Measurements from ENCODE around the gene FOXN1. TPM values are rescaled to one million over a fixed set of nuclear protein-coding genes. Genes with fewer than 3 reads are reported as not detected.
A peak's percentile ranks its signal among the peaks of the same experiment; 100 is the strongest.
"Not testable (repeated sequence)": the region's sequence is repeated elsewhere in the genome, so short reads cannot be mapped to it uniquely, and the experiment has no call there.

FOXN1 gene
- polyA plus RNA-seq, 2 donors = 8.8 to 10.6 TPM

- no peaks in the 10 kb centered on the region for H3K27me3 ChIP-seq (ENCODE audit: control insufficient read depth in 1 of 2, insufficient read depth in 2 of 2, low read length in 2 of 2)
- 90 to 91% methylated on average over 7 of the region's 7 CpGs for WGBS, 2 donors
- H3K36me3 ChIP-seq (ENCODE audit: control insufficient read depth in 2 of 2, insufficient read depth in 2 of 2, low read length in 1 of 2) = peaks cover 0 to 3% of the 10 kb centered on the region in 2 donors
- H3K27ac ChIP-seq (ENCODE audit: low read depth in 2 of 2, low read length in 1 of 2) = no peak overlapping the region
- H3K4me3 ChIP-seq (ENCODE audit: low read depth in 1 of 2, low read length in 2 of 2) = no peak overlapping the region
- H3K4me1 ChIP-seq (ENCODE audit: control insufficient read depth in 2 of 2, insufficient read depth in 2 of 2, low read length in 1 of 2) = peaks cover 2 to 4% of the 10 kb centered on the region in 2 donors
- no peaks in the 10 kb centered on the region for H3K9me3 ChIP-seq (ENCODE audit: control insufficient read depth in 2 of 2, insufficient read depth in 1 of 2, low read depth in 1 of 2, low read length in 1 of 2)
Measured at GRCh38 chr17:28574526-28574925, 68.4 kb downstream of the FOXN1 start.

GRCh38 chr17:28575126-28575795 is 69.1 kb downstream of the FOXN1 start:
- 94% methylated on average over 14 of the region's 14 CpGs for WGBS, 2 donors
- Histone ChIP-seq H3K4me1 (ENCODE audit: control insufficient read depth in 2 of 2, insufficient read depth in 2 of 2, low read length in 1 of 2) (peaks cover 0 to 4% of the 10 kb centered on the region in 2 donors), H3K27me3 (ENCODE audit: control insufficient read depth in 1 of 2, insufficient read depth in 2 of 2, low read length in 2 of 2) (no peaks in the 10 kb centered on the region), H3K9me3 (ENCODE audit: control insufficient read depth in 2 of 2, insufficient read depth in 1 of 2, low read depth in 1 of 2, low read length in 1 of 2) (no peaks in the 10 kb centered on the region), H3K36me3 (ENCODE audit: control insufficient read depth in 2 of 2, insufficient read depth in 2 of 2, low read length in 1 of 2) (peaks cover 0 to 5% of the 10 kb centered on the region in 2 donors), H3K27ac (ENCODE audit: low read depth in 2 of 2, low read length in 1 of 2) (no peak overlapping the region), H3K4me3 (ENCODE audit: low read depth in 1 of 2, low read length in 2 of 2) (no peak overlapping the region)

GRCh38 chr17:28576016-28576415 is 69.9 kb downstream of the FOXN1 start:
- not testable (repeated sequence) for H3K9me3 ChIP-seq (ENCODE audit: control insufficient read depth in 2 of 2, insufficient read depth in 1 of 2, low read depth in 1 of 2, low read length in 1 of 2); H3K27me3 ChIP-seq (ENCODE audit: control insufficient read depth in 1 of 2, insufficient read depth in 2 of 2, low read length in 2 of 2); H3K4me1 ChIP-seq (ENCODE audit: control insufficient read depth in 2 of 2, insufficient read depth in 2 of 2, low read length in 1 of 2); H3K4me3 ChIP-seq (ENCODE audit: low read depth in 1 of 2, low read length in 2 of 2); H3K27ac ChIP-seq (ENCODE audit: low read depth in 2 of 2, low read length in 1 of 2); H3K36me3 ChIP-seq (ENCODE audit: control insufficient read depth in 2 of 2, insufficient read depth in 2 of 2, low read length in 1 of 2)
- WGBS, 2 donors = 68 to 70% methylated on average over 3 of the region's 3 CpGs

GRCh38 chr17:28576758-28577465 is 70.8 kb downstream of the FOXN1 start, which contains the start of gene ALDOC:
ALDOC (minus strand) TSS chr17:28576895; CDS start chr17:28575532, 1,363 bp downstream.
- Histone ChIP-seq H3K36me3 (ENCODE audit: control insufficient read depth in 2 of 2, insufficient read depth in 2 of 2, low read length in 1 of 2) (peaks cover 0 to 5% of the 10 kb centered on the region in 2 donors), H3K9me3 (ENCODE audit: control insufficient read depth in 2 of 2, insufficient read depth in 1 of 2, low read depth in 1 of 2, low read length in 1 of 2) (no peaks in the 10 kb centered on the region), H3K4me3 (ENCODE audit: low read depth in 1 of 2, low read length in 2 of 2) (peak within 1 kb of the TSS in 1 of 2 donors; percentile 31), H3K27ac (ENCODE audit: low read depth in 2 of 2, low read length in 1 of 2) (peak within 1 kb of the TSS; percentile 40 to 68), H3K4me1 (ENCODE audit: control insufficient read depth in 2 of 2, insufficient read depth in 2 of 2, low read length in 1 of 2) (peaks cover 0 to 4% of the 10 kb centered on the region in 2 donors), H3K27me3 (ENCODE audit: control insufficient read depth in 1 of 2, insufficient read depth in 2 of 2, low read length in 2 of 2) (no peaks in the 10 kb centered on the region)
- WGBS, 2 donors = 5 to 9% methylated on average over 24 to 26 of the region's 26 CpGs

GRCh38 chr17:28577466-28577824 is 71.3 kb downstream of the FOXN1 start:
- Histone ChIP-seq H3K36me3 (ENCODE audit: control insufficient read depth in 2 of 2, insufficient read depth in 2 of 2, low read length in 1 of 2) (peaks cover 0 to 5% of the 10 kb centered on the region in 2 donors), H3K27me3 (ENCODE audit: control insufficient read depth in 1 of 2, insufficient read depth in 2 of 2, low read length in 2 of 2) (no peaks in the 10 kb centered on the region), H3K4me1 (ENCODE audit: control insufficient read depth in 2 of 2, insufficient read depth in 2 of 2, low read length in 1 of 2) (peaks cover 0 to 4% of the 10 kb centered on the region in 2 donors), H3K27ac (ENCODE audit: low read depth in 2 of 2, low read length in 1 of 2) (peak overlapping the region; percentile 40 to 68), H3K4me3 (ENCODE audit: low read depth in 1 of 2, low read length in 2 of 2) (no peak overlapping the region), H3K9me3 (ENCODE audit: control insufficient read depth in 2 of 2, insufficient read depth in 1 of 2, low read depth in 1 of 2, low read length in 1 of 2) (no peaks in the 10 kb centered on the region)
- 95 to 96% methylated on average over 3 of the region's 3 CpGs for WGBS, 2 donors

GRCh38 chr17:28578246-28579195 is 72.4 kb downstream of the FOXN1 start:
- 94 to 97% methylated on average over 8 of the region's 8 CpGs for WGBS, 2 donors

GRCh38 chr17:28579526-28579925 is 73.4 kb downstream of the FOXN1 start:
- H3K4me3 ChIP-seq (ENCODE audit: low read depth in 1 of 2, low read length in 2 of 2) = no peak overlapping the region
- 80 to 81% methylated on average over 4 of the region's 4 CpGs for WGBS, 2 donors
- peaks cover 3 to 8% of the 10 kb centered on the region in 2 donors for H3K36me3 ChIP-seq (ENCODE audit: control insufficient read depth in 2 of 2, insufficient read depth in 2 of 2, low read length in 1 of 2)

More at GRCh38 chr17:28578246-28579195, 72.4 kb downstream of the FOXN1 start:
- Histone ChIP-seq H3K4me3 (ENCODE audit: low read depth in 1 of 2, low read length in 2 of 2) (no peak overlapping the region), H3K9me3 (ENCODE audit: control insufficient read depth in 2 of 2, insufficient read depth in 1 of 2, low read depth in 1 of 2, low read length in 1 of 2) (no peaks in the 10 kb centered on the region), H3K36me3 (ENCODE audit: control insufficient read depth in 2 of 2, insufficient read depth in 2 of 2, low read length in 1 of 2) (peaks cover 0 to 2% of the 10 kb centered on the region in 2 donors), H3K27ac (ENCODE audit: low read depth in 2 of 2, low read length in 1 of 2) (no peak overlapping the region), H3K4me1 (ENCODE audit: control insufficient read depth in 2 of 2, insufficient read depth in 2 of 2, low read length in 1 of 2) (peaks cover 0 to 4% of the 10 kb centered on the region in 2 donors), H3K27me3 (ENCODE audit: control insufficient read depth in 1 of 2, insufficient read depth in 2 of 2, low read length in 2 of 2) (no peaks in the 10 kb centered on the region)

GRCh38 chr17:28580959-28581358 is 74.8 kb downstream of the FOXN1 start:
- Histone ChIP-seq H3K4me1 (ENCODE audit: control insufficient read depth in 2 of 2, insufficient read depth in 2 of 2, low read length in 1 of 2) (peaks cover 0 to 4% of the 10 kb centered on the region in 2 donors), H3K4me3 (ENCODE audit: low read depth in 1 of 2, low read length in 2 of 2) (no peak overlapping the region), H3K36me3 (ENCODE audit: control insufficient read depth in 2 of 2, insufficient read depth in 2 of 2, low read length in 1 of 2) (peaks cover 7 to 11% of the 10 kb centered on the region in 2 donors), H3K27ac (ENCODE audit: low read depth in 2 of 2, low read length in 1 of 2) (no peak overlapping the region), H3K27me3 (ENCODE audit: control insufficient read depth in 1 of 2, insufficient read depth in 2 of 2, low read length in 2 of 2) (no peaks in the 10 kb centered on the region), H3K9me3 (ENCODE audit: control insufficient read depth in 2 of 2, insufficient read depth in 1 of 2, low read depth in 1 of 2, low read length in 1 of 2) (no peaks in the 10 kb centered on the region)
- WGBS, 2 donors = 98 to 99% methylated on average over 3 of the region's 3 CpGs

More at GRCh38 chr17:28579526-28579925, 73.4 kb downstream of the FOXN1 start:
- peaks cover 0 to 4% of the 10 kb centered on the region in 2 donors for H3K4me1 ChIP-seq (ENCODE audit: control insufficient read depth in 2 of 2, insufficient read depth in 2 of 2, low read length in 1 of 2)
- no peaks in the 10 kb centered on the region for H3K9me3 ChIP-seq (ENCODE audit: control insufficient read depth in 2 of 2, insufficient read depth in 1 of 2, low read depth in 1 of 2, low read length in 1 of 2)
- no peaks in the 10 kb centered on the region for H3K27me3 ChIP-seq (ENCODE audit: control insufficient read depth in 1 of 2, insufficient read depth in 2 of 2, low read length in 2 of 2)
- no peak overlapping the region for H3K27ac ChIP-seq (ENCODE audit: low read depth in 2 of 2, low read length in 1 of 2)

GRCh38 chr17:28582513-28582912 is 76.4 kb downstream of the FOXN1 start:
- Histone ChIP-seq H3K9me3 (ENCODE audit: control insufficient read depth in 2 of 2, insufficient read depth in 1 of 2, low read depth in 1 of 2, low read length in 1 of 2) (no peaks in the 10 kb centered on the region), H3K27ac (ENCODE audit: low read depth in 2 of 2, low read length in 1 of 2) (no peak overlapping the region), H3K27me3 (ENCODE audit: control insufficient read depth in 1 of 2, insufficient read depth in 2 of 2, low read length in 2 of 2) (no peaks in the 10 kb centered on the region), H3K4me1 (ENCODE audit: control insufficient read depth in 2 of 2, insufficient read depth in 2 of 2, low read length in 1 of 2) (no peaks in the 10 kb centered on the region), H3K36me3 (ENCODE audit: control insufficient read depth in 2 of 2, insufficient read depth in 2 of 2, low read length in 1 of 2) (peaks cover 7 to 11% of the 10 kb centered on the region in 2 donors), H3K4me3 (ENCODE audit: low read depth in 1 of 2, low read length in 2 of 2) (no peak overlapping the region)
- 96 to 97% methylated on average over 2 of the region's 2 CpGs for WGBS, 2 donors

All from esophagus (tissue), 2 donors.